ENCODE measurements around the gene TNRC18. TPM values are rescaled to one million over a fixed set of nuclear protein-coding genes. Genes with fewer than 3 reads are reported as not detected.
A peak's percentile ranks its signal among the peaks of the same experiment; 100 is the strongest.
"Not testable (repeated sequence)": the region's sequence is repeated elsewhere in the genome, so short reads cannot be mapped to it uniquely, and the experiment has no call there.

TNRC18 gene
- total RNA-seq, 1 donor from 2014 or later: 198 TPM

GRCh38 chr7:5365976-5366625, 57.5 kb downstream of the TNRC18 start:
- H3K4me1 Mint-ChIP-seq (ENCODE audit: unreplicated experiment): peaks cover 11% of the 10 kb centered on the region
- H3K27me3 Mint-ChIP-seq (ENCODE audit: unreplicated experiment): not testable (repeated sequence)
- peak overlapping the region; percentile 66 for H3K27ac Mint-ChIP-seq (ENCODE audit: unreplicated experiment)

GRCh38 chr7:5363729-5364128, 59.9 kb downstream of the TNRC18 start:
- Mint-ChIP-seq H3K36me3 (ENCODE audit: unreplicated experiment) (peaks cover 19% of the 10 kb centered on the region), H3K27ac (ENCODE audit: unreplicated experiment) (no peak overlapping the region), H3K27me3 (ENCODE audit: unreplicated experiment) (no peaks in the 10 kb centered on the region), H3K9me3 (ENCODE audit: unreplicated experiment) (no peaks in the 10 kb centered on the region), H3K4me1 (ENCODE audit: unreplicated experiment) (peaks cover 11% of the 10 kb centered on the region), H3K4me3 (ENCODE audit: unreplicated experiment) (no peak overlapping the region)
- DNase-seq (ENCODE audit: extremely low spot score, unreplicated experiment): no peak
- no peak for TF ChIP-seq CTCF (IDR thresholded peaks at IDR 0.05)

More at GRCh38 chr7:5365976-5366625, 57.5 kb downstream of the TNRC18 start:
- peak; percentile 79 for TF ChIP-seq CTCF (IDR thresholded peaks at IDR 0.05)
- H3K36me3 Mint-ChIP-seq (ENCODE audit: unreplicated experiment); H3K4me3 Mint-ChIP-seq (ENCODE audit: unreplicated experiment); DNase-seq (ENCODE audit: extremely low spot score, unreplicated experiment); H3K9me3 Mint-ChIP-seq (ENCODE audit: unreplicated experiment): not testable (repeated sequence)

- Mint-ChIP-seq H3K4me1 (ENCODE audit: unreplicated experiment) (peaks cover 11% of the 10 kb centered on the region), H3K36me3 (ENCODE audit: unreplicated experiment) (peaks cover 30% of the 10 kb centered on the region), H3K9me3 (ENCODE audit: unreplicated experiment) (no peaks in the 10 kb centered on the region), H3K27me3 (ENCODE audit: unreplicated experiment) (no peaks in the 10 kb centered on the region), H3K4me3 (ENCODE audit: unreplicated experiment) (no peak overlapping the region), H3K27ac (ENCODE audit: unreplicated experiment) (no peak overlapping the region)
- TF ChIP-seq CTCF (IDR thresholded peaks at IDR 0.05): no peak
- DNase-seq (ENCODE audit: extremely low spot score, unreplicated experiment): no peak
Measured at GRCh38 chr7:5362466-5362865, 61.2 kb downstream of the TNRC18 start.

- Mint-ChIP-seq H3K9me3 (ENCODE audit: unreplicated experiment) (no peaks in the 10 kb centered on the region), H3K36me3 (ENCODE audit: unreplicated experiment) (peaks cover 33% of the 10 kb centered on the region), H3K27me3 (ENCODE audit: unreplicated experiment) (no peaks in the 10 kb centered on the region)
Measured at GRCh38 chr7:5361446-5362127, 62.0 kb downstream of the TNRC18 start.

More at GRCh38 chr7:5361446-5362127, 62.0 kb downstream of the TNRC18 start:
- Mint-ChIP-seq H3K4me1 (ENCODE audit: unreplicated experiment) (peaks cover 8% of the 10 kb centered on the region), H3K4me3 (ENCODE audit: unreplicated experiment) (no peak overlapping the region), H3K27ac (ENCODE audit: unreplicated experiment) (no peak overlapping the region)
- no peak for TF ChIP-seq CTCF (IDR thresholded peaks at IDR 0.05)
- DNase-seq (ENCODE audit: extremely low spot score, unreplicated experiment): no peak
